Body of pancreas (tissue), 4 donors: ENCODE measurements around the gene DESI1. TPM values are rescaled to one million over a fixed set of nuclear protein-coding genes. Genes with fewer than 3 reads are reported as not detected.

Experiments used
- ATAC-seq: fragments of 150-250 bp; one replicate; pipeline ENCODE4 v1.9.1; 2016
- DNase-seq, 4 donors: peaks; one replicate each; pipeline ENCODE4 v3.0.0-alpha.2; 2019
- H3K27ac ChIP-seq, 4 donors: fragments of 200-600 bp; sonication (generic); 1 replicate in 3 of 4; 2 replicates in 1 of 4; pipeline versions ENCODE4 v1.5.1 to v1.6.1; 2016 to 2019; ENCODE audit warnings: mild to moderate bottlenecking in 1 of 4, mixed read lengths in 1 of 4, moderate library complexity in 1 of 4
- H3K27me3 ChIP-seq, 2 donors: fragments of 200-600 bp; sonication (generic); one replicate each; pipeline ENCODE4 v1.6.0; 2016; ENCODE audit warnings: mild to moderate bottlenecking in 1 of 2
- H3K36me3 ChIP-seq, 2 donors: fragments of 200-600 bp; sonication (generic); replicated peaks in 1 of 2; 2 replicates each; pipeline ENCODE4 v1.5.1; 2016; ENCODE audit warnings: low read depth in 2 of 2; ENCODE audit not compliant: insufficient read depth in 1 of 2
- H3K4me1 ChIP-seq: fragments of 200-600 bp; sonication (generic); one replicate; pipeline ENCODE4 v1.6.0; 2016
- H3K4me3 ChIP-seq, 2 donors: fragments of 200-600 bp; sonication (generic); 1 replicate in 1 of 2; 2 replicates in 1 of 2; pipeline ENCODE4 v1.5.1; 2016 to 2019
- H3K9me3 ChIP-seq, 3 donors: fragments of 200-600 bp; sonication (generic); 1 replicate in 2 of 3; 2 replicates in 1 of 3; pipeline ENCODE4 v1.5.1; 2016
- POLR2A ChIP-seq, 3 donors: fragments of 450-650 bp; IDR thresholded peaks; one replicate each; pipeline ENCODE4 v1.6.1; 2016; ENCODE audit warnings: antibody characterized with exemption in 3 of 3, mild to moderate bottlenecking in 2 of 3
- WGBS, 2 donors: methylation state at CpG; one replicate each; pipeline ENCODE4 v1.1.5; 2017; 5-methylcytosine and 5-hydroxymethylcytosine counted together
- intact Hi-C: fragments of 100-400 bp; cut with DNase I; formaldehyde crosslinking; loops from one replicate; pipeline ENCODE4 v1.15.1; 2023
- total RNA-seq, 2 donors: library from RNA; depleted of rRNA; stranded (reverse); fragments of >200 nt; gene quantifications; one replicate each; pipeline ENCODE4 v1.1.0, GENCODE V29; 2016
- TF ChIP-seq, protein P1 (sequence below), 7 experiments: fragments of 450-650 bp in 4 of 7; fragments of 200-600 bp in 3 of 7; sonication (generic) in 3 of 7; IDR thresholded peaks; one replicate each; pipeline ENCODE4 v1.5.1; 2016 to 2019; ENCODE audit warnings: antibody characterized with exemption in 7 of 7

The DESI1 gene
- total RNA-seq, 2 donors from 2014 or later: 11.2 to 17.1 TPM

DNA sequence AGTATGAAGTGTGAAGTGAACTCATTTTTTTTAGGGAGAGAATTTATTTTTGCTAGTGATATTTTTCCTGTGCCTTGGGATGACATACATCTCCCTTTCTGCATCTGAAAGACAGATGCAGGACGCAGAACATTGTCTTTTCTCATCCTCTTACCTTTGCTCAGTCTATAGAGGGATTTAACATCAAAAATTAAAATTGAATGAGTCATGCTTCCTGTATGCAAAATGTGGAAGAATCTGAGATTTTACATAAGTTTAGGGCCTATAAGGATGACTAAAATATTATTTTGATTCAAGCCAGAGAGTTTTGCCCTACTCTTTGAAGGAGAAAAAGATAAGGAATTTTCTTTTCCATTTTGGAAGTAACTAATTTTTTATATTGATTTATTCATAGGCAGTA, 27.6 kb upstream of the DESI1 start:
- ATAC-seq: no peak
- intact Hi-C loops: no loop called here
- no peak for TF ChIP-seq POLR2A (IDR thresholded peaks at IDR 0.05)
- TF ChIP-seq, protein P1, sequence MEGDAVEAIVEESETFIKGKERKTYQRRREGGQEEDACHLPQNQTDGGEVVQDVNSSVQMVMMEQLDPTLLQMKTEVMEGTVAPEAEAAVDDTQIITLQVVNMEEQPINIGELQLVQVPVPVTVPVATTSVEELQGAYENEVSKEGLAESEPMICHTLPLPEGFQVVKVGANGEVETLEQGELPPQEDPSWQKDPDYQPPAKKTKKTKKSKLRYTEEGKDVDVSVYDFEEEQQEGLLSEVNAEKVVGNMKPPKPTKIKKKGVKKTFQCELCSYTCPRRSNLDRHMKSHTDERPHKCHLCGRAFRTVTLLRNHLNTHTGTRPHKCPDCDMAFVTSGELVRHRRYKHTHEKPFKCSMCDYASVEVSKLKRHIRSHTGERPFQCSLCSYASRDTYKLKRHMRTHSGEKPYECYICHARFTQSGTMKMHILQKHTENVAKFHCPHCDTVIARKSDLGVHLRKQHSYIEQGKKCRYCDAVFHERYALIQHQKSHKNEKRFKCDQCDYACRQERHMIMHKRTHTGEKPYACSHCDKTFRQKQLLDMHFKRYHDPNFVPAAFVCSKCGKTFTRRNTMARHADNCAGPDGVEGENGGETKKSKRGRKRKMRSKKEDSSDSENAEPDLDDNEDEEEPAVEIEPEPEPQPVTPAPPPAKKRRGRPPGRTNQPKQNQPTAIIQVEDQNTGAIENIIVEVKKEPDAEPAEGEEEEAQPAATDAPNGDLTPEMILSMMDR (IDR thresholded peaks at IDR 0.05): no peak
- DNase-seq: no peak
- H3K4me3 ChIP-seq: no peak overlapping the region
- H3K27me3 ChIP-seq: no peaks in the 10 kb centered on the region
- no peaks in the 10 kb centered on the region for H3K4me1 ChIP-seq
- peaks cover 24 to 38% of the 10 kb centered on the region in 2 donors for H3K36me3 ChIP-seq
- WGBS, 2 donors: 93 to 96% methylated on average over 1 of the region's 1 CpG
- no peaks in the 10 kb centered on the region for H3K9me3 ChIP-seq
- H3K27ac ChIP-seq: no peak overlapping the region

DNA sequence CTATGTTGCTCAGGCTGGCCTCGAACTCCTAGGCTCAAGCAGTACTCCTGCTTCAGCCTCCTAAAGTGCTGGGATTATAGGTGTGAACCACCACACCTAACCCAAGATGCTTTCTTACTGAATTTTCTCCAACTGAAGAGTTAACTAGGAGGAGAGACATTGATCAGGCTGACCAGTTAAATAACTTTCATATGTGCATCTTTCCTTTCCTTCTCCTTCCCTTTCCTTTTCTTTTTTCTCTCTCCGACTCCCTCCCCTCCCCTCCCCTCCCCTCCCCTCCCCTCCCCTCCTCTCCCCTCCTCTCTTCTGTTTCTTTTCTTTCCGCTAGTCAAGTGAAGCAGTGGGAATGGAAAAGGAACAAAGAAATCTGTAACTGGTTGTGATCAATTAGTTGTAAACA, 26.9 kb upstream of the DESI1 start:
- Histone ChIP-seq H3K27me3 (no peaks in the 10 kb centered on the region), H3K9me3 (no peaks in the 10 kb centered on the region), H3K4me1 (no peaks in the 10 kb centered on the region), H3K4me3 (no peak overlapping the region), H3K27ac (no peak overlapping the region), H3K36me3 (peaks cover 19 to 37% of the 10 kb centered on the region in 2 donors)
- TF ChIP-seq, protein P1 (IDR thresholded peaks at IDR 0.05): no peak
- no peak for TF ChIP-seq POLR2A (IDR thresholded peaks at IDR 0.05)
- ATAC-seq (no peak), DNase-seq (no peak)
- 77 to 90% methylated on average over 3 of the region's 3 CpGs for WGBS, 2 donors
- intact Hi-C loops: no loop called here

DNA sequence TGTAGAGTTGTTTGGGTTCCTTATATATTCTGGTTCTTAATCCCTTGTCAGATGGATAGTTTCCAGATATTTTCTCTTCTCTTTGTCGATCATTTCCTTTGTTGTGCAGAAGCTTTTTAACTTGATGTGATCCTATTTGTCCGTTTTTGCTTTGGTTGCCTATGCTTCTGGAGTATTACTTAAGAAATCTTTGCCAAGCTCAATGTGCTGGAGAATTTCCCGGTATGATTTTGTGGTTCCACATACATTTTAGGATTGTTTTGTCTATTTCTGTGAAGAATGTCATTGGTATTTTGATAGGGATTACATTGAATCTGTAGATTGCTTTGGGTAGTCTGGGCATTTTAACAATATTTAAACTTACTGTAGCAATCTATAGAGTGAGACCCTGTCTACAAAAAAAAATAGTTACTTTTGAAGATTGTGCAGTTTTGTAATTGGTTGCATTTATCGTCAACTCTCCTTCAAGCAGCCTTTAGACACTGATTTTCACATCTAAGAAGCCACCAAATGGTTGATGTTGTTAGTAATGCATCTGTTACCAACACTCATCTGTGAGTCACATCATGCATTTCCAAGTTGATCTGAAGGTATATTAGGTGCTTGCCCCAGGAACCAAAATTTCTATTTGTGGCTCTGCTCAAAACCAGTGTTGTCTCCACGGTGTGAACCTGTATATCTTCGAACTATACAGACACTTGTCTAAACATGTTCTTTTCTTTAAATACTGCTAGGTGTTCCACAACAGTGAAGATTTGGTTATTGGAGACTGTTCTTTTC, 21.7 kb upstream of the DESI1 start:
- intact Hi-C loops: no loop called here
- 96 to 97% methylated on average over 6 of the region's 6 CpGs for WGBS, 2 donors

DNA sequence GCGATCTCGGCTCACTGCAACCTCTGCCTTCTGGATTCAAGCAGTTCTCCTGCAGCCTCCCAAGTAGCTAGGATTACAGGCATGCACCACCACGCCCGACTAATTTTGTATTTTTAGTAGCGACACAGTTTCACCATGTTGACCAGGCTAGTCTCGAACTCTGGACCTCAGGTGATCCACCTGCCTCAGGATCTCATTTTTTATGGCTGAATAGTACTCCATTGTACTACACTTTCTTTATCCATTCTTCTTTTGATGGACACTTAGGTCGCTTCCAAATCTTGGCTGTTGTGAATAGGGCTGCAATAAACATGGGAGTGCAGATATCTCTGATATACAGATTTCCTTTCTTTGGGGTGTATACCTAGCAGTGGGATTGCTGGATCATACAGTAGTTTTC, 21.0 kb upstream of the DESI1 start:
- WGBS, 2 donors: 96 to 100% methylated on average over 7 of the region's 7 CpGs
- Histone ChIP-seq H3K36me3 (peaks cover 15 to 36% of the 10 kb centered on the region in 2 donors), H3K4me1 (no peaks in the 10 kb centered on the region), H3K27ac (no peak overlapping the region), H3K27me3 (no peaks in the 10 kb centered on the region), H3K9me3 (no peaks in the 10 kb centered on the region), H3K4me3 (no peak overlapping the region)
- ATAC-seq (no peak), DNase-seq (no peak)
- intact Hi-C loops: no loop called here
- TF ChIP-seq, protein P1 (IDR thresholded peaks at IDR 0.05): no peak

More for the DNA sequence above, 21.7 kb upstream of the DESI1 start:
- H3K36me3 ChIP-seq: peaks cover 20 to 33% of the 10 kb centered on the region in 2 donors
- H3K27me3 ChIP-seq: no peaks in the 10 kb centered on the region
- H3K9me3 ChIP-seq: no peaks in the 10 kb centered on the region
- H3K27ac ChIP-seq: no peak overlapping the region
- no peak overlapping the region for H3K4me3 ChIP-seq
- no peak for DNase-seq
- TF ChIP-seq POLR2A (IDR thresholded peaks at IDR 0.05): no peak
- TF ChIP-seq, protein P1 (IDR thresholded peaks at IDR 0.05): no peak
- H3K4me1 ChIP-seq: no peaks in the 10 kb centered on the region
- ATAC-seq: no peak

DNA sequence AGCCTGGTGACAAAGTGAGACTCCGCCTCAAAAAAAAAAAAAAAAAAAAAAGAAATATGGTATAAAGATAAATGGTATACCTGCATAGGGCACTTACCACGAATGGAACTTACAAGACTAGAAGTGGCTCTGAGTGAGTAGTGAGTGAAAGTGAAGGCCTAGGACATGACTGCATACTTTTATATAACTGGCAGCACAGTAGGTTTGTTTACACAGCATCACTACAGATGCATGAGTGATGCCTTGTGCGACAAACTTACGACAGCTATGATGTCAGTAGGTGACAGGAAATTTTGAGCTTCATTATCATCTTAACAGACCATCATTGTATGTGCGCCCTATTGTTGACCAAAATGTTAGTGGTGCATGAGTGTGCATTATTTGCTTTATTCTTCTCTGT, 17.9 kb upstream of the DESI1 start:
- no peaks in the 10 kb centered on the region for H3K27me3 ChIP-seq
- no peaks in the 10 kb centered on the region for H3K4me1 ChIP-seq
- intact Hi-C loops: no loop called here
- peaks cover 19 to 45% of the 10 kb centered on the region in 2 donors for H3K36me3 ChIP-seq
- no peaks in the 10 kb centered on the region for H3K9me3 ChIP-seq
- no peak overlapping the region for H3K4me3 ChIP-seq
- WGBS, 2 donors: 82 to 84% methylated on average over 5 of the region's 5 CpGs
- no peak overlapping the region for H3K27ac ChIP-seq
- DNase-seq: no peak
- no peak for ATAC-seq
- TF ChIP-seq, protein P1 (IDR thresholded peaks at IDR 0.05): no peak
- TF ChIP-seq POLR2A (IDR thresholded peaks at IDR 0.05): no peak
